Nucleus accumbens (tissue), 56 donors: ENCODE data around the gene COX19.
"Not testable (repeated sequence)": the region's sequence is repeated elsewhere in the genome, so short reads cannot be mapped to it uniquely, and the experiment has no call there.

Experiments
- DNase-seq, 56 donors: peaks; one replicate each; lab custom pipeline; 2025; lab: John Stamatoyannopoulos, UW

The COX19 gene

DNA sequence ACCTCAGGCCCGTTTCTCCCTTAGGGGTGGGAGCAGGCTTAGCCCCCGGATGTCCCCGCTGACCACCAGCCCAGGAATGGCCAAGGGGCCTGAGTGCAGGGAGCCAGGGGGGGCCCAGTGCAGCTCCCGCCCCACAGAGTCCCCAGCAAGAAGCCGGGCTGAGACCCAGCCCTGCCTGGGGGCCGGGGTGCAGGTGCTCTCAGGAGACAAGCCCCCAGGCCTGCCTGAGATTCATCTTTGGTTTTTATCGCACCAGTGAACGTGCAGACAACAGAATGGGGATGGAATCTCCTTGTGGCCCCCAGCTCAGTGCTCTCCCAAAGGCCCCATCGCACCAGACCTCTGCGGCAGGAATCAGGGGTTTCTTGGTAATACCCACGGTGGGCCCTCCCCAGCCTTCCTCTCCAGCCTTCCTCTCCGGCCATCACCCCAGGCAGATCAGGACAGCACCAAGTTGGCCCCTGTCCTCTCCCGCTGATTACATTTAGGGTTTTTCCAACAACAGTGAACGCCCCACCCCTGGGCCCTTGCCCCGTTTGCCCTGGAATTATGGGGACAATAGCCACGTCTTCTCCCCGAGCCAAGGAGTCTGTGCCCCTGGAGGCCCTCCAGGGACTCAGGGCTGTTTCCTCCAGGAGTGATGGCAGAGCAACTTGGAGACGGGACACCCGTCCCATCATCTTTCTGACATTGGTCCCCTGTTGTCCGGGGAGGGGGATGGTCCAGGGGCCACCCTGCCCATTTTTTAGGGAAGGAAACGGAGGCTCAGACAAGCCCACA is 43.3 kb downstream of the COX19 start:
- DNase-seq = no peak

GRCh38 chr7:930975-931758 is 44.2 kb downstream of the COX19 start:
- no peak for DNase-seq

- peak in 27 of 56 donors; percentile 29 to 69 (median 42) for DNase-seq
These were observed 46.0 kb downstream of the COX19 start for GRCh38 chr7:929311-929711.

DNA sequence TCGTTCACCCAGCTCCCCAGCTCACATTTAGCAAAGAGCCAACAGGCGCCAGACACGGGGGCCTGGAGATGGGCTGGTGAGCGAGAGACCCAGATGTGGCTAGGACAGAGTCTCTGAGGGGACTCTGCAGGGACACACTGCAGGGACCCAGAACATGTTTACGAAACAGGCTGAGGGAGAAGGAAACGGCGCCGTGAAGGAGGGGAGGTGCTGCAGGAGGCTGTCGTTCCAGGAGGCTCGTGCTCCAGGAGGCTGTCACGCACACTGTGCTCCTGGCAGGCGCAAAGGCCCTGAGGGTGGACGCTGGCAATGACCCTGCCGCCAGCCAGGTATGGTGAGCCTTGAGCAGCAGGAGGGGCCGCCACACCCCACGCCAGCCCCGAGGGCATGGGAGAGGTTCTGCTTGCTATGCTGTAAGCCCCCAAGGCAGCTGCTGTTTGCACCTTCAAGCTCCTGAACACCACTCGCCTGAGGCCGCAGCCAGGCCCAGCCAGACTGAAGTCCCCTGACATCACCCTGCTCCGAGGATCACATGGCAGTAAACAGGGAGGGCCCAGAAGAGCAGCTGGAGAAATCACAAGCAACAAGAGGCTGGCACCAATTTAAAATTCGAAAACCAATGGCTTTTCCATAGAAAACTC is 48.2 kb downstream of the COX19 start:
- DNase-seq = peak in 46 of 56 donors; percentile 28 to 90 (median 66)

DNA sequence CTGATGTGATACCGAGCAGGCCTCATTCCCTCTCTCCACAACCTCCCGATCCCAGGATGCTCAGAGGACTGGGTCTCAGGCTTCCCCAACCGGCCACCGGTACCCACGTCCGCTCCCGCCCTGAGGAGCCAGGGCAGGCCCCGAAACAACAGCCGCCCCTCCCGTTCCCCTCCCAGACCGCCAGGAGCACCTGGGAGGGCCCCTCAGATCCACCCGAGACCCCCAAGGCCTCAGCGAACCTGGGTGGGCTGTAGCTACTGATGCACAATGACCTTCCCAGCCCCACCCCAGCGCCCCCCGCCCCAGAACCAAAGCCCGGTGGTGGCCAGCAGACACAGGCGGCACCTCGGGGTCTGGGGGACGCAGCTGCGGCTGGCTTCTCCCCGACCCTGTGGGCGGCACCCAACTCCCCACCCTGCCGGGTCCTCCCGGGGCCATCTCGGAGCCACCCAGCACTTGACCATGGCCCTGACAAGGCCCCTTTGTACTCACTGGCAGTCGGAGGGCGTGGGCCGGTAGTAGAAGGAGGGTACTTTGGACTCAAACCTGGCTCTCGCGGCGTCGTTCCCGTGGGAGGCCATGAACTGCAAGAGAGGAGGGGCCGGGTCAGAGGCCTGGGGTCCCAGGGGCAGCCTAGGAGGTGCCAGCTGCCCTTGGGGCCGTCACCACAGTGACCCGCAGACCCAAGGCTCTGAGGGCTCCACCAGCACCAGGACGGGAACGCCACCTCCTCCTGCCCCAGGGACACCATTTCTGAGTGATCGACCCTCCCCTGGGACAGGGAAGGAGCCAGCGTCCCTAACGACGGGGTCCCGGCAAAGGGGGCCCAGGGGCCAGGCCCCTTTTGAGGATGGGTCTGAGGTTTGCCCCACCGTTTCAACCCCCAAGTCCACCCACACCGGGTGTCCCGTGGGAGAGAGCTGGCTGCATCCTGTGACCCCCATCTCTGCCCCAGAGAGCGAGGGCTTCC is 49.0 kb downstream of the COX19 start:
- DNase-seq = peak in 35 of 56 donors; percentile 26 to 80 (median 55)

GRCh38 chr7:925601-926000 is 49.7 kb downstream of the COX19 start:
- DNase-seq = peak in 14 of 56 donors; percentile 24 to 69 (median 39)

DNA sequence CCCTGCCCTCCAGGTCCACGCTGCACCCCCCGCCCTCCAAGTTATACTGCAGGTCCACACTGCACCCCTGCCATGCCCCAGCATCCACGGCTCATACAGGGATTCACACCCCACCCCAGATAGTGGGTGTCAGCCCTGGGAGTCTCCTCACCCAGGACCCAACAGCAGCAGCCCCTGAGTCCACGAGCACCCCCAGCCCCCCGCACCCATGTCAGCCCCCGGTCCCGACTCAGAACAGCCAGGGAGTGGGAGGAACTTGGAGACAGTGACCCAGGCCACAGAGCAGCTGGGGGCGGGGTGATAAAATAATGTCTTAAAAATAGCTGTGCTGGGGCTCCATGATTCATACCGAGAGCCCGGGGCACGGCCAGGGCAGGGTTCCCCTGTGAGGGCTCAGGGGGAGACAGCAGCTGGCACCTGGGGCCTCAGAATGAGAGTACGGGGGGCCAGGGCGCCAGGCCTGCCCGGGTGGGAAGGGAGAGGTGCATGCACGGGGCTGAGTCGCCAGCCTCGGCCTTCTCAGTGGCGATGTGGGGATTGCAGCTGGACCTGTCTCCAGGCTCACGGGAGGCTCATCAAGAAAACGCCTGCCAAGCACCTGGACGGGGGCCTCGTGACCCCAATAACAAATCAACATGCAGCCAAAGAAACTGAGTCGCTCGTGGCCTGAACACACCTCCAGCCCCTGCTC is 50.7 kb downstream of the COX19 start:
- DNase-seq = peak in 1 of 56 donors; percentile 31

DNA sequence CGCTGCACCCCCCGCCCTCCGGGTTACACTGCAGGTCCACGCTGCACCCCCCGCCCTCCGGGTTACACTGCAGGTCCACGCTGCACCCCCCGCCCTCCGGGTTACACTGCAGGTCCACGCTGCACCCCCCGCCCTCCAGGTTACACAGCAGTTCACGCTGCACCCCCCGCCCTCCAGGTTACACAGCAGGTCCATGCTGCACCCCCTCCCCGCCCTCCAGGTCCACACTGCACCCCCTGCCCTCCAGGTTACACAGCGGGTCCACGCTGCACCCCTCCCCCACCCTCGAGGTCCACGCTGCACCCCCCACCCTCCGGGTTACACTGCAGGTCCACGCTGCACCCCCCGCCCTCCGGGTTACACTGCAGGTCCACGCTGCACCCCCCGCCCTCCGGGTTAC is 51.3 kb downstream of the COX19 start:
- DNase-seq = not testable (repeated sequence)

- DNase-seq = peak in 3 of 56 donors; percentile 19 to 37 (median 26)
These were observed 52.0 kb downstream of the COX19 start for GRCh38 chr7:923108-924041.

DNA sequence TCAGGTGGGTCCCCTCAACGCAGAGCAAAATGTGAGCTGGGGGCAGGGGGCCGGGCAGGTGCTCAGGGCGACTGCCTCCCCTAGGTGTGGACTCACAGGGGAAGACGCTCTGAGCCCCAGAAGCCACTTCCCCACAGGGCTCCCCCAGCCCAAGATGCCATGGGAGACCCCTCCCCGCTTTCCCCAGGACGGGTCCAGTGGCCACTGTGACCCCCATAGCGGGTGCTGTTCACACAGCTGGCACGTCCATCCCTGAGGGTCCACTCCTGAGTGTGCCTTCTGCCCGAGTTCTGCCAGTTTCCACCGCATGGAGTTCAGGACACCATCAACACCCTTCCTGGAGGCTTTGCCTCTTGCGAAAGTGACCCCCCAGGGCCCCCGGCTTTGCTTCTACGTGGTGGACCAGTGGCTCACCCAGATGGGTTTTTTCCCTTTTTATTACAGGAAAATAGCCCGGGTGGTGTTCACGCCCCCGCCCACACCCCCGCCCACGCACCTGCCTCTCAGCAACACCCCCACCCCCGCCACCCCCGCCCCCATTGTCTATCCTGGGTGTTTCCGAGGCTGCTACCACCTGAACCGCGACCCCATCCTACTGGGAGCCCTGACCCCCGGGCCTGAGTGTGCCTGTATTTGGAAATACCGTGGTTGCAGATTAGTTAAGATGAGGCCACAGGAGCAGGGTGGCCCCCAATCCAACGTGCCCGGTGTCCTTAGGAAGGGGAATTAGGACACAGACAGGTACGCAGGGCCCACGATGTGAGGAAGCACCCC is 52.8 kb downstream of the COX19 start:
- DNase-seq = no peak

- DNase-seq = no peak
These were observed 53.6 kb downstream of the COX19 start for GRCh38 chr7:921581-922333.

DNA sequence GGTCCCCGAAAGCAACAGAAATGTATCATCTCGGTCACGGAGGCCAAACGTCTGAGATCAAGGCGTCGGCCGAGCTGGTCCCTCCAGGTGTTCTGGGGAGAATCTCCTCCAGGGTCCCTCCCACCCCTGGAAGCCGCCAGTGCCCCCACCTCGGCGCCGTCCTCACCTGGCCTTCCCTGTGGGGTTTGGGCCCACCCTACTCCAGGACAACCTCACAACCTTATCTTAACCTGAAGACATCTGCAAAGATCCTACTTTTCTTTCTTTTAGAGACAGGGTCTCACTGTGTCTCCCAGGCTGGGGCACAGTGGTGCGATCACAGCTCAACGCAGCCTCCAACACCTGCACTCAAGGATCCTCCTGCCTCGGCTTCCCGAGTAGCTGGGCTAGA is 54.3 kb downstream of the COX19 start:
- no peak for DNase-seq

- DNase-seq = peak in 21 of 56 donors; percentile 14 to 74 (median 49)
These were observed 54.8 kb downstream of the COX19 start for GRCh38 chr7:920351-921070.

GRCh38 chr7:919924-920341 is 55.4 kb downstream of the COX19 start:
- DNase-seq = no peak

DNA sequence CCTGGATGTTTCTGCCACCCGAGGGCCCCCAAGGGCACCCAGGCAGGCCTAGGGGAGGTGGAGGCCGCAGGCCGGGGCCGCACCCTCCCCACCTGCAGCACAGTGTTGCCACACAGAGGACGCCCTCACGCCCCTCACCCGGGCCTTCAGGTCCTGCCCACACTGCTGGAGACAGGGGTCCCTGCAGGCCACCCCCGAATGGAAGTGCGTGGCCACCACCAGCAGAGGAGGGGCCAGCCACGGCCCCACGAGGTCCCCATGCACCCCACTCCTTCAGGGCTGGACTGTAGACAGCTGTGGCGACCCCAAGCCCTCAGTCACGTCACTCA is 56.3 kb downstream of the COX19 start:
- no peak for DNase-seq

DNA sequence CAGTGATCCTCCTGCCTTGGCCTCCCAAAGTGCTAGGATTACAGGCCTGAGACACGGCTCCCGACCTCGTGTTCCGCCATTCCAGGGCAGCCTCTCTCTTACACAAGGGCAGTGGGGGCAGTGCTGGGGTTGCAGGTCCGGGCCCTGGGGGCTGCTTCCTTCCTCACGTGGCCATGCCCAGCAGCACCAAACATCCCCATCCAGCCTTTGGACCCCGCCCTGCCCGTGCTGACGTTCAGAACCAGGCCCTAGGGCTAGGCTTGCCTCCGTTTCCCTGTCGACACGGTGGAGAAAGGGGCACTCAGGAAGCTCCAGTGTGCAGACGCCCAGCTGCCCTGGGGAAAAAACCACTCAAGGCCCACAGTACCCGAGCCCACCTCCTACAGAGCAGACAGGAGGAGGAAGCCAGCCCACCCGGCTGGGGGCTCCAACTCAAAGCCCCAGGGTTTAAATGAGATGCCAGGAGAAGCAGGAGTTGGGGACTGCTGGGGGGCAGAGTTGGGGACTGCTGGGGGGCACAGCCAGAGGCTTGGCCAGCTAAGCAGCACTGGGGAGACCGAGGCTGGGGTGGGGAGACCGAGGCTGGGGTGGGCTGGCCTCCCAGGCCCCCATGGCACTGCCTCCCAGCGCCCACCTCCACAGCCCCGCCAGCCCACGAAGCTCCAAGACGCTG is 56.8 kb downstream of the COX19 start:
- DNase-seq = no peak
